ENCODE measurements around the gene ALDH3A1.

Gene ALDH3A1

GRCh38 chr17:19718613-19719354, 29.3 kb downstream of the ALDH3A1 start:
- DNase-seq = peak in 1 of 2 experiments; percentile 29

- no peak for DNase-seq
Observed at GRCh38 chr17:19718041-19718612, 30.0 kb downstream of the ALDH3A1 start.

- DNase-seq = no peak
Observed at GRCh38 chr17:19717411-19717908, 30.6 kb downstream of the ALDH3A1 start.

- no peak for DNase-seq
Observed at GRCh38 chr17:19717031-19717360, 31.1 kb downstream of the ALDH3A1 start.

GRCh38 chr17:19716108-19717030, 31.7 kb downstream of the ALDH3A1 start, which contains the start of gene SLC47A2:
Gene SLC47A2, minus strand, starts transcription at chr17:19716584. Its CDS starts 29 bp downstream, at chr17:19716555.
- DNase-seq = peak in 1 of 2 experiments; percentile 20

GRCh38 chr17:19714542-19715411, 33.3 kb downstream of the ALDH3A1 start:
- no peak for DNase-seq

- no peak for DNase-seq
Observed at GRCh38 chr17:19713901-19714361, 34.2 kb downstream of the ALDH3A1 start.

- no peak for DNase-seq
Observed at GRCh38 chr17:19713462-19713861, 34.6 kb downstream of the ALDH3A1 start.

- DNase-seq = no peak
Observed at GRCh38 chr17:19712436-19713004, 35.6 kb downstream of the ALDH3A1 start.

GRCh38 chr17:19709841-19710240, 38.3 kb downstream of the ALDH3A1 start:
- DNase-seq = no peak

GRCh38 chr17:19708431-19709175, 39.5 kb downstream of the ALDH3A1 start:
- DNase-seq = peak in 1 of 2 experiments; percentile 15

GRCh38 chr17:19707728-19708221, 40.3 kb downstream of the ALDH3A1 start:
- no peak for DNase-seq

- DNase-seq = peak; percentile 96 to 99
Observed at GRCh38 chr17:19706791-19707727, 41.0 kb downstream of the ALDH3A1 start.

- peak in 1 of 2 experiments; percentile 43 for DNase-seq
Observed at GRCh38 chr17:19705771-19706770, 42.0 kb downstream of the ALDH3A1 start.

- DNase-seq = no peak
Observed at GRCh38 chr17:19705201-19705600, 42.9 kb downstream of the ALDH3A1 start.

GRCh38 chr17:19703828-19704613, 44.1 kb downstream of the ALDH3A1 start:
- DNase-seq = peak in 1 of 2 experiments; percentile 48

- DNase-seq = peak; percentile 98 to 99
Observed at GRCh38 chr17:19703106-19703827, 44.8 kb downstream of the ALDH3A1 start.

Data from NCI-H524 (cell line).